HG02884 (cell line): Measurements from ENCODE around the gene RASSF8.

Source experiments
- ATAC-seq: cut with Tn5 transposase; IDR thresholded peaks from one replicate; pipeline ENCODE4 v1.9.1; 2021; ENCODE audit warnings: mild to moderate bottlenecking, moderate library complexity; ENCODE audit not compliant: unreplicated experiment

RASSF8 gene

DNA sequence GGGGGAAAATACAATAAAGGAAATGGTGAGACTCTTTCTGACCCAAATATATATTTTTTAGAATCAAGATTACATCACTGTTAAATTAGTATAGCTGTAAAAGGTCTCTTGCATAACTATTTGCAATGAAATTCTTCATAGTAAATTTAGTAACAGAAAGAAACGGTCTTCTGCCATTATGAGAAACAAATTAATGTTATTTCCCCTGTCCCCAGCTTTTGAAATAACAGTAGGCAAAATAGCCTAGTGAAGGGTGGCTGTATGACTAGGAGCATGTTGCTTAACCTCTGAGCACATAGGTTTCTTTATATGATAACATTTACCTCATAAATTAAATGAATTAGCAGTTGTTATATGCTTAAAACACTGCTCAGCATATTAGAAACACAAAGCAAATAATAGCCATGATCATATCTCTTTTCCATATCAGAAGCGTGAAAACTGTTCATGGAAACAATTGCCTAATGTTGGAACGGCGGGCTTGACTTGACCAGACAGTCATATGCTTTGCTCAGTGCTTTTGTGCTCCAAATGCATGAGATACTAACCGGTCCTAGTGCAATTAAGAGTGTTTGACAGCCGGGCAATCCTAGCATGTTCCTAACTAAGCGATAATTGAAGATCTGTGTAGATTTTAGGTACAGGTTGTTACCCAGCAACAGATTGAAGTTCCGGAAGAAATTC lies 142.3 kb downstream of the RASSF8 start:
- no peak for ATAC-seq

DNA sequence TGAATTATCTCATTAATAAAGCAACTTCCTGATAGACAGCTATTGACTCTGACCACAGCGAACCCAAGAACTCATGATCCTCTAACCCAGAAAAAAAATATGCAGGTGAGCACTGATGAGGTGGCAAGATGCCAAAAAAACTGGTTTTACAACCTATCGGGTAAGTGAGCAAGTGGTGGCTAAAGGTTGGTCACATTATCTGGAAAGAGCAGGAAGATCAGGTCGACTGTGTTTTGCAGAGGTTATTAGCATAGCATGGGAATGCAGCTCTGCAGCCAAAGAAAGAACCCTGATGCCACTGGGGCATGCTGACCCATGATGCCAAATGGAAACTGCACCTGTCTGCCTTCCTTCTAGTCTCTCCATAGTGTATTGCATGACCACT lies 142.9 kb downstream of the RASSF8 start:
- ATAC-seq, result no peak

DNA sequence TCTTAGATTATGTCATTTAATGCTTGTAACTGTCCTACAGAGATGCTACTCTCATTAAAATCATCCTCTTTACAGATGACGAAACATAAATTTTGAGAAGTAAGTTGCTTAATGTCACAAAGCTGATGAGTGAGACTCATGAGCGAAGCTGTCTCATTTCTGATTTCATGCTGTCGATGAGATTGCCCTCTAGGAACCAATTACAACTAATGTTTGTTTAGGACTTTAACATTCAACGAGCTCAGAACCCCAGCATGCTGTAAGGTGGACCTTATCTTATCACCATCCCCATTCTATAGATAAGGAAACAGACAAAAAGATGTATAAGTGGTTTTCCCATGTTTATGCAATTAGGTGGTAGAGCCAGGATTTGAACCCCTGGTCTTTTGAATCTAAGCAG lies 143.3 kb downstream of the RASSF8 start:
- no peak for ATAC-seq

DNA sequence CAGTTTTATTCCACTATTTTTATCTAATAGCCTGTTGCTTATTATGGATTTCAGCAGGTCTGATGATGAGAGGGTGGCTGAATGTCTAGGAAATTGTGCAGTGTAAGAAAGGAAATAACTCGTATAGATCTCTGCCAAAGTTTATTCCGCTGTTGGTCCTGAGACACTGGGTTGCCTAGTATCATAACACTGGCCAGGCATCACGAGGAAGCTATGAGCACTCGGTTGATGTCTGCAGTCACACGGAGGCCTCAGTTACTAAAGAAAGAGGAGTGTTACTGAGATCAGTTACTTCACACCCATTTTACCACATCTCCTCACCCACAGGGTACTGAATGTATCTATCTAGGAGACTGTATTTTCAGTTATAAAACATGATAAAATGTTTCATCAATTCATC lies 144.5 kb downstream of the RASSF8 start:
- ATAC-seq, result no peak

DNA sequence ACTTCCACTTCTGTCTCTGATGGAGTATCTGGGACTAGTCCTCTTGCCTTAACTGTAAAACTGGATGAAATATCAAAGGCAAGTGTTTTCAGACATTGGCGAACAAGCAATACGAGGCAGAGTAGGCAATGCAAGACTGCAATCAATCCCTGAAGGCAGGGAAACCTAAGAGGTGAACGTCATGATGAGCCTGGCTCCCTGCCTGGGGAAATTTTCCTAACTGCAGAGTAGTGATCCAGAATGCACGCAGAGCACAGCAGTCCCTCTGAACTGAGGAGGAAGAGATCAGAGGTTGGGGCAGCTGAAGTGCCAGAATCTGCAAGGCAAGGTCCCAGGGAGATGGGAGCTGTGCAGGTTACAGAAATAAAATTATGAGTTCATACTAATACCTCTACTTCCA lies 147.9 kb downstream of the RASSF8 start:
- ATAC-seq, result no peak

DNA sequence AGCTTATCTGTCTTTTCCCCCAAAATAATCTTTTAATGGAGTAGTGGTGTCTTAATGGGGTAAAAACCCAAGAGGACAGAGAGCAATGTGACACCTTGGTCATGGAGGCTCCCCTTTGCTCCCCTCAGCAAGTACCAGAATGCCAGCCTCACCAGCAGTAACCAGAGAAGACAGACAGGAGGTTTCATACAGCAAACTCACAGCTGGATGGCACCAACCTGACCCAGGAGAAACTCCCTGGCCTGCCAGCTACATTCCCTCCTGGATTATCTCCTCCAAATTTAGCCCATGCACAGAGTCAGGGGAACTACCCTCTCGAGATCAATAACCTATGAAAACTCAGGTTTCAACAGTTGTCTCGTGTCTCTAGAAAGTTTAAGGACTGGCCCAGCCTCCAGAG lies 150.4 kb downstream of the RASSF8 start:
- no peak for ATAC-seq

DNA sequence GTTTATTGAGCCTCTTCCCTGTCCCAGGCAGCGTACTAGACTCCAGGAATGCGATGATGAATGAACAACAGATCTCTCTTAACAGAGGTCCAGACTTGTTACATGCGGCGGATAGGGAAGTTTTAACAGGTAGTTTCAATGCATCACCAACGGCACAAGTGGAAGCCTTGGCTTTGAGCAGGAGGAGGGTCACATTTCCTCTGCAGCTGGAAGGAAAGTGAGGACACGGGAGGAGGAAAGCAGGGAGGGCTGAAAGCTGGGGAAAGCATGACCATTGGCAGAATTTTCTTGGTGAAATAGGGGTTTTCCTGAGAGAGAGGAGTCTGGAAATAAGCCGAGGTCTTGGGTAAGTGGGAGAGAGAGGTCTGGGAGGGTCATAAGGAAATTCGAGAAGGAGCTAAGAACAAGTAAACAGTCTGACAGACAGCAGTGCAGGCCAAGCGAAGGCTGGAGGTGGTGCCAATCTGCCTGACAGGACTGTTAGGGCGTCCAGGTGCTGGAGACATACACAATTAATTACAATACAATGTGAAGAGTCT lies 150.9 kb downstream of the RASSF8 start:
- ATAC-seq, result no peak

DNA sequence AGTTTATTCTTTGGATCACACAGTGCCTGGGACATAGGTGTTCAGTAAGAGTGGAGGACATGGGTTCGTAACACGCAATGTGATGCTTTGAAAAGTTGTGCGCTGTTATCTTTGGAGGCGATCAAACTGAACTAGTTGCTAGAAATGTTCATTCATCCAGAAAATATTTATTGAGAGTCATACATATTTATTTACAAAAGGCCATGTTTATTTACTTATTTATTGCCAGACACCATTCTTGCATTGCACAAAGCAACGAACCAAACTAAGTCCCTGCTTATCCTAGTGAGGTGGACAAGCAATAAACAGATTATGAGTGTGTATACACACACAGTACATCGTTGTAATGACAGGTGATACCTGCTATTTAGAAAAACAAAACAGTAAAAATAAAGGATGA lies 153.8 kb downstream of the RASSF8 start:
- no peak for ATAC-seq

DNA sequence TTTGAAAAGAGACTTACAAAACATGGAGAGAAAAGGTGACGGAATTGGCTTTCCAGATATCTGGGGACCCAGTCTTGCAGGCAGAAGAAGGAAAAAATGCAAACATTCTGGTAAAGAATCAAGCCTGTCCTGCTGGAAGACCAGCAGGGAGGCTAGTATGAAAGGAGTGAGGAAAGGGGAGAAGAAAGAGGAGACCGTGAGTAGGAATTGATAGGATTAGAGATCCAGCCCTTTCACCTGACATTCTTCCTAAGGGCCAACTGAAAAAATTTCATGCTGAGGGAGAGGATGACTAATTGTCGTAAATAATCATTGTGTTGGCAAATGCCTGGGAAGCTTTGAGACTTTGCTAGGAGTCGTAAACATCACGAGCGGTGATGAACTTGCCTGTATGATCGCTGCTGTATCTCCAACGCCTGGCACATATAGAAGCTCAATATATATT lies 154.2 kb downstream of the RASSF8 start:
- ATAC-seq, result no peak

DNA sequence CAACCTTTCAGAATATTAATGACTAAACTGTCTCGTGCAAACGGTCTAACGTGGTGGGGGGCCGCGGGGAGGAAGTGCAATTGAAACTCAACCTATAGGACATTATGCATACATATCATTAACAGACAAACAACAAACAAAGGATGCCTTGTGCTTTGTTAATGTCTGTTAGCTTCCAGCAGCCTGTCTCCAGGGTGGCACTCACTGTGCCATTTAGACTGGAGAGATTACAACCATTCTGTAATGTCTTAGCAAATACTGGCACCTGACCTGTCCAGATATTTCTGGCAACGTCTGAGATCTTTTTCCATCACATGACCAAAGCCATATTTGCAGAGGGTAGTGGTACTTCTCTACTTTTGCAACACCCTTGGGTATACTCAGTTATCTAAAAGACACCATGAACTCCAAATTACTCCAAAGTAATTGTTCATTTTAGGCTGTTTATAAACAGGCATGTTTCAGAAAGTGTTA lies 154.7 kb downstream of the RASSF8 start:
- no peak for ATAC-seq

DNA sequence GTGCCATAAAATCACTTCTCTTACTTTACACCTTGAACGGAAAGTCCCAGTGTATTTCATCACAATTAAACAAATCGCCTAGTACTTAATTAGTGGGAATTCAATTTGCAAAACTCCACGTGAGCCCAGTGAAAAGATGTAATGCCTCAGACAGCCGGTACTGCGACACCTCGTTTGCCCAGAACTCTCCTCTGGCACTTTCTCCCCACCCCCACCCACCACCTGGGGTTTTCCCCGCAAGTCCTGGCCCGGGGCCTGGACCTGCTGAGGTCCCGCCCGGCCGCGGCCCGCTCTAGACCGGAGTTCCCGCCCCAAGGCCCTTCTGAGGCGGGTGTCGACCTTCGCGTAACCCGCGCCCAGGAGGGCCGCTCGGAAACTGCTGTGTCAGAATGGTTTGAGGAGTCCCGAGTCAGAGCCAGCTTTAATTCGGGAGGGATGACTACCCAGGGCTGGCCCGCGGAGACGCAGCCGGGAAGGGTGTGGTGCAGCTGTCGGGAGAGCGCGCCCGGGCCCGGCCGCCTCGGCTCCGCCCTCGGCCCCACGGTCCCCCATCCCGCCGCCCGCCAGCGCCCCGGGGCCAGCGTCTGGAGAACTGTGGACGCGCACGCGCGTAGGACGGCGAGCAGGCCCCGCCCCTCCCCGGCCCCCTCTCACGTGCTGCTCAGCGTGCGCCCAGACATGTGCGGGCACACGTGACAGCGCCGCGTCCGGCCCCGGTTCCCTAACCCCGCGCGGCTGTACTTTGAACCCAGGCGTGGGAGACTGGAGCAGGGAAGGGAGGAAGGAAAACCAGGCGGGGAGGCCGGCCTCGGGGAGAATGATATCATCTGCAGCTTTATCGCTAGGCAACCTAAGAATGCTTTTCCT lies 155.6 kb downstream of the RASSF8 start:
- ATAC-seq, result peak; percentile 57

DNA sequence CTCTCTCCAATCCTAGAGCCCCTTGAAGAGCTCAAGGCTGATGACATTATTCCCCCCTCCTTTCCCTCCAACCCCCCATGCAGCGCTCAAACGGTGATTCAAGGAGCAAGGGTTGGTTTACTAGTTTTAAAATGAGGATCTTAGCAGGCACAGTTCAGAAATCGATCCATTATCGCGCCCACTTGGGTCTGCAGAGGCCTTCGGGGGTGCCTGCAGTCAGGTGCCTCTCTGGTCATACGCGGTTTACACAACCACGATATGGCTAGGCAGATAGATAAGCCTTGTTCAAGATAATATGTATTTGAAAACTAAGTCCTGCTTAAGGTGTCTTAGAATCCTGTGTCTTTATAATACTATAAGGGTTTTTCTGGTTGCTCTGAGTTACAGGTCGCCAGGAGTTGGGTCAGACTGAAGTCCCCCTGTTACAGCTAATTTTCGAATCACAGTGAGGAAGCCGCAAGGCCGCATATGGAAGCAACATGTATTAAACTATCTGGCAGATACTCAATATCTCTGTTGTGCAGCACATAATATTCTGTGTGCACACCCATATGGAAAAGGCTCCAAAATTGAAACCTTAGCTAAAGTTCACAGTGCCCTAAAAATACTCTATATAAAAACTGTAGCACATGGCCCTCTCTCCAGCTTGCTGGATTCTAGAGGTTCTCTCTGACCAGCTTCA lies 156.4 kb downstream of the RASSF8 start:
- no peak for ATAC-seq

DNA sequence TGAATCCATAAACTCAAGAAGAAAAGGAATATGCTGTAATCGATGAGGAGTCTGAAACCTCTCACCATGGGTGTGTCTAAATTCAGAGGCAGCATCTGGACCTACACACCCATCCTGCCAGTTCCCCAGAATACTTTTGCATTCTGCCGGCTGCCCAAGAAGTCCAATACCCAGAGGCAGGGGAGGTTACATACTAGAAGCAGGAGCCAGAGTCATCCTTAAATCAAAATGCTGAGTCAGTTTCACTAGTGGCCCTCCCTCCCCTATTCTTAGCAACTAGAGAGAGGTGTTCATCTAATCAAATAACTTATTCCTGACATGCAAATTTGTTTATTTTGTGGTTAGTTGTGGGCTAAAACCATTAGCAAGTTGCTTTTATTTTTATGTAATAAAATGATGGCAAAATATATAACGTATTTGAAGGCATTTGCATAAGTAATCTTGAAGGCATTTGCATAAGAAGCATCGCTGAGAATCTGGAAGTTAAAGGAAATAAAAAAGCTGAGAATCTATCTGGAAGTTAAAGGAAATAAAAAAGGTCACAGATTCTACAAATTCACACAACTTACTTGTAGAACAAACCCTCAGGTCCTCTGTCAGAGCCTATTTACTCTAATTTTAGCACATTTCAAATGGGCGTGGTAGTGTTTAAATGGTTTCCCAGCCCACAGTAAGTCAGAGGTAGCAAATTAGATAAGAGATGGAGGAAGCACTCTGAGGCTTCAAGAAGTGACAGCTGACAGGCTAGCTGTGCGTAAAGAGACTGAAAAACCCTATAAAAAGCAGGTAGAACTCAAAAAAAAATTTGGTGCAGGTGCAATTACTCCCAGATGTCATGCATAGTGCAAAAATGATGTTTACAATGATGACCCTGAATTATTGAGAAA lies 158.6 kb downstream of the RASSF8 start:
- no peak for ATAC-seq

DNA sequence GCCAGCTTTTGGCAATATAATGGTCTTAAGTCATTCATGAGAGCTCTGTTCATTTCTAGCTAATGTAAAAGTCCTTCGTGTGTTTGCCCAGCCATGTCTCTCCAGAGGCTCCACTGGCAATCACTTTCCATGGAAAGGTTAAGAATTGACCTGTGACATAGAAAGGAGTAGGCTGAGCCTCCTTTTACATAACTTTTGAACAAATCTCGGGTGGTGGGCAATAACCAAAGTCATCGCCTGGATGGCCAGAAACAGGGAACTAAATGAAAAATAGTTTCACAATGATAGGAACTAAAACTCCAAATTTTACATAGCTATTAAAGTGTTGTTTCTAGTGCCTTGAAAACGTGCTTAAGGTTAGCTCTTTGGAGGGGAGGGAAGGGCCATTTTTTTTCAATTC lies 159.8 kb downstream of the RASSF8 start:
- no peak for ATAC-seq

DNA sequence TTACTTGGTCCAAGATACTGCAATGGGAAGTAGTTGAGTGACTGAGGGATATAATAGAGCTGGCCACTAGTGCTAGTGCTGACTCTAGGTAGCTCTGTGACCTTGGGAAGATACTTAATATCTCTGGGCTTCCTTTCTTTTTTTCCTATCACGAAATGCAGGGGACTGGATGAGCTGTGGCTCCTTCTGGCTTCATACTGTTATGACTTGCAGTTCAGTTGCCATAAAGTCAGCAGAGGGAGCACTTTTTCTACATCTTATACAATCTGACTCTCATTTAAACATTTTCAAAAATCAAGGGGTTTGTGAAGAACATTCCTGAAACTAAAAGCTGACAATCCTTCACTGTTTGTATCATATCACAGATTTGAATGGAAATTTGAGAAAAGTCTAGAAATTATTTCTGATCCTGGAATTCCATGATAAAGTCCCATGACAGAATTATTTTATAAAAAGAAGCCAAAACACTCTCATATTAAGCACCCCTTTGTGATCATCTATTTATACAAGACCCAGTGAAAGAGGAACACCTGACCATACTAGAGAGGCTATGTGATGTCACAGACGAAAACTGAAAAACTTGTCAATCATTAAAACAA lies 161.0 kb downstream of the RASSF8 start:
- peak; percentile 32 for ATAC-seq

DNA sequence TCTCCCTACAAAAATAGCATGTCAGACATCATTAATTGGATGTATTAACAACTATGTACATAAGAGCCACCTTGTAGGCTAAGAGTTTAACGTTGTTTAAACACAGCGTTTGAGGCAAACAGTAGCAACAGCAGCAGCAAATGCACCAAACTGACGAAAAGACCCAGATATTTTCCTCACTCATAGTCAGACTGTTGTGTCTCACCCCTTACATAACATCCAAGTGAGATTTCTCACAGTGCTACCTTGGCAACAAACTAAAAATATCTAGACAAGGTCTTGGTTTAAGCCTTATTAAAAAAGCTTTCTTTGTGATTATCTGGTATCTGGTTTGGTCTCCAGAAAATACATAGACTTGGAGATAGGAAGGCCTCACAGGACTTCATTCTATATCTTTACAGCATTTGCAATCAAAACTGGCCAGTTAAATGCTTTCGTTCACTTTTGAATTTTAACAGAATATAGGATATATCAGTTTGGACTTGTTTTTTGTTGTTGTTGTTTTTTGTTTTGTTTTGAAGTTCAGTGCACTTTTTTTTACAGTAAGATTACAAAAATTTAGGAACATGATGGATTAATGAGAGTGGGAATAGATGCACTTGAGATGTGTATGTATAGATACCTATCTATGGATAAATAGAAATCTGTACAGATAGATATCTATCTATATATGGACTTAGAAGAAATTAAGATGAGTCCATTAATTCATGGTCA lies 162.2 kb downstream of the RASSF8 start:
- no peak for ATAC-seq

DNA sequence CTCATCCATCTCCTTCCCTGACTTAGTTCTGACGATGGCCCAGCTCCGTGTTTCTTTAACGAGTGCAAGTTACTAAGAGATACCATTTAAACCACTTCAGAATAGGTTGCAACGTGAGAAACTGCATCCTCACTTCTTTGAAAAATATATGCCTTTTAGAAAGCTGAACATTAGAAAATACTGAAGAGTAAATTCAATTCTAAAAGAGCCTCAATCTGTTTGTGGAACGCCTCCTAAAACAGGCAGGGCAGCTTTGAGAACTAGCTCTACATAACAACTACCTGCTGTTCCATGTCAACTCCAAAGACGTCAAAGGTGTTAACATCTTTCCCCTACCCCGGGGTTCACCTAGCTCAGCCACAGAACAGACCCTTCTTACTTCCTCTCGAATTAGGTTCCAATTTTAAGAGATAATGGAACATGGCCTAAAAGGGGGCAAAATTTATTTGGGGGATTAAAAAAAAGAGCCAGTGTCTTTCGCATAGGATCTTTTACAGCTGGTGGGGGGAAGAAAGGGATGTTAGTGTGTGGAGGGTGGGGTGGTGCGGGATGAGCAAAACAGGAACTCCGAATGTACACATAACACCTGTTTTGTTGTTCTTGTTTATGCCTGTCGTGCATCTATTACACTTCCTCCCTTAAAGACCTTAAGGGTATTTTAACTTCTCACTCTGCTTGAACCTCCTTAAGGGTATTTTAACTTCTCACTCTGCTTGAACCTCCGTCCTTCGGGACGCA lies 163.0 kb downstream of the RASSF8 start:
- ATAC-seq, result no peak

DNA sequence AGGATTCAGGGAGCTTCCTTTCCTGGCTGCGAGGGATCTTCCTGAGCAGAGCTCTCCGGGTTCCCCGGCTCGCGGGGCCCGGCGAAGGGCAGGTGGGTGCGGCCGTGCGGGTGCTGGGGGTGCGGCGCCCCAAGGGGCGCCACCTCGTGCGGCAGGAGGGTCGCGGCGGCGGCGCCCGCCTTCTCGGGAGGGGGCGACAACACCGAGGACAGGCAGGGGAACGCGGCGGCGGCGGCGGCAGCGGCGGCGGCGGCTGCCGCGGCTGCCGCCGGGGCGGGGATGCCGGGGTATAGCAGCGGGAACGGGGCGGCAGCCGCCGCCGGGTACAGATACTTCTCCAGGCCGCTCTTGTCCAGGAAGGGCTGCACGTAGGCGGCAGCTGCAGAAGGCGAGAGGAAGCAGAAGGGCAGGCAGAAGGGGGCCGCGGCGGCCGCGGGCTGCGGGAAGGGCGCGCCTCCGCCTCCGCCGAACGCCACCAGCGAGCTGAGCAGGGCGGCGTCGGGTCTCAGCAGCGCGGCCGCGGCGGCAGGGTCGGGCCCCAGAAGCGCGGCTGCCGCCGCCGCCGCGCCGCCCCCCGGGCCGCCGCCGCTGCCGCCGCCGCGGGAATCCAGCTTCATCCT lies 163.7 kb downstream of the RASSF8 start:
- peak; percentile 26 for ATAC-seq
